PC-9 (cell line): ENCODE data around the gene CACHD1.

ENCODE experiments used
- CTCF ChIP-seq: fragments of 200-600 bp; sonication (generic); conservative IDR thresholded peaks from 2 replicates; pipeline ENCODE4 v1.6.1; 2017; ENCODE audit warnings: mixed run types, antibody characterized with exemption, mild to moderate bottlenecking, moderate library complexity
- EZH2 ChIP-seq: fragments of 200-600 bp; sonication (generic); IDR thresholded peaks from 2 replicates; pipeline ENCODE4 v1.8.0; 2017; ENCODE audit warnings: antibody characterized with exemption, low read depth

DNA sequence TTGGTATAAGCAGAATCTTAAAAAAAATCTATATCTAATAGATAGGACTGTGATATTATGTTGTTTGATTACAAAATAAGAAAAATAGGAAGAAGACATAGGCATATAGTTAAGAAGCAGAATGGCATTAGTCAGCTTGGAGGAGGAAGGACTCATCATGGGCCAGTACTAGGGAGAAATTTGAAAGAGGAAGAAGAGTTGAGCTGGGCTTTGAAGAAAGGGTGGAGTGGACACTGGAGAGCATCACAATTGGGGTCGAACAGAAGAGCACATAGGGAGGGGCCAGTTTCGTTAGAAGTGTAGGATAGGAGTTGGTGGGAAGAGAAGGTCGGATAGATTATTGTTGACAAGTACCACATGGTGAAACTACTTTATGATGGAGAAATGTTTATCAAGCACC is 129.3 kb downstream of the CACHD1 start:
- TF ChIP-seq CTCF (no peak), EZH2 (no peak)
